CD8-positive, alpha-beta memory T cell (primary cell): Measurements from ENCODE around the gene BRI3BP. TPM values are rescaled to one million over a fixed set of nuclear protein-coding genes. Genes with fewer than 3 reads are reported as not detected.

Experiments
- CTCF ChIA-PET: fragments of 350-600 bp; sonication (Branson Sonifier 250); formaldehyde crosslinking; loops from one replicate; lab custom pipeline; 2021; ENCODE audit warnings: antibody characterized with exemption; lab: Charles Lee
- POLR2A ChIA-PET: fragments of 350-600 bp; sonication (Branson Sonifier 250); formaldehyde crosslinking; loops from one replicate; lab custom pipeline; 2021; ENCODE audit warnings: antibody characterized with exemption; lab: Charles Lee
- DNase-seq, 5 donors: peaks; one replicate each; pipeline versions ENCODE4 v3.0.0 to v3.0.0-alpha.2; 2020 to 2022; ENCODE audit warnings: mixed read lengths in 1 of 5
- H3K27ac ChIP-seq: one replicate; pipeline ENCODE4 v1.7.0; 2013; ENCODE audit warnings: low read depth, mild to moderate bottlenecking, low read length, moderate library complexity
- H3K27me3 ChIP-seq: 2 replicates; pipeline ENCODE4 v1.7.0; 2013; ENCODE audit warnings: low read length, mild to moderate bottlenecking; ENCODE audit not compliant: insufficient read depth, poor library complexity, severe bottlenecking
- H3K36me3 ChIP-seq: 2 replicates; pipeline ENCODE4 v1.7.0; 2013; ENCODE audit warnings: mild to moderate bottlenecking, low read length, moderate library complexity; ENCODE audit not compliant: insufficient read depth
- H3K4me1 ChIP-seq: 2 replicates; pipeline ENCODE4 v1.7.0; 2013; ENCODE audit warnings: mild to moderate bottlenecking, low read length, moderate library complexity; ENCODE audit not compliant: insufficient read depth
- H3K4me3 ChIP-seq: 2 replicates; pipeline ENCODE4 v1.7.0; 2013; ENCODE audit warnings: mild to moderate bottlenecking, low read length
- H3K9me3 ChIP-seq: 2 replicates; pipeline ENCODE4 v1.7.0; 2013; ENCODE audit warnings: mild to moderate bottlenecking, low read length
- H3K27ac Mint-ChIP-seq, 8 donors: one replicate each; pipeline ENCODE4 v1.8.0; 2020 to 2021; ENCODE audit warnings: mixed read lengths in 8 of 8, mild to moderate bottlenecking in 6 of 8, inconsistent platforms in 3 of 8, moderate library complexity in 3 of 8
- H3K27me3 Mint-ChIP-seq, 2 donors: one replicate each; pipeline ENCODE4 v1.8.0; 2020 to 2021; ENCODE audit warnings: mixed read lengths in 2 of 2, mild to moderate bottlenecking in 1 of 2, moderate library complexity in 1 of 2
- H3K36me3 Mint-ChIP-seq, 3 donors: one replicate each; pipeline ENCODE4 v1.8.0; 2020 to 2021; ENCODE audit warnings: mixed read lengths in 3 of 3, inconsistent platforms in 1 of 3, mild to moderate bottlenecking in 1 of 3
- H3K4me1 Mint-ChIP-seq, 3 donors: one replicate each; pipeline ENCODE4 v1.8.0; 2020 to 2021; ENCODE audit warnings: mixed read lengths in 3 of 3, inconsistent platforms in 1 of 3, mild to moderate bottlenecking in 1 of 3
- H3K4me3 Mint-ChIP-seq, 7 donors: one replicate each; pipeline ENCODE4 v1.8.0; 2020 to 2021; ENCODE audit warnings: mixed read lengths in 7 of 7, mild to moderate bottlenecking in 6 of 7, moderate library complexity in 4 of 7, inconsistent platforms in 2 of 7
- H3K9me3 Mint-ChIP-seq, 5 donors: one replicate each; pipeline ENCODE4 v1.8.0; 2020 to 2022; ENCODE audit warnings: mixed read lengths in 5 of 5, mild to moderate bottlenecking in 3 of 5, moderate library complexity in 2 of 5, inconsistent platforms in 1 of 5
- polyA plus RNA-seq: library from polyadenylated mRNA; unstranded; fragments of 300-500 nt; fragmentation: Illumina TruSeq; gene quantifications from one replicate; pipeline ENCODE4 v1.2.3, GENCODE V29; 2021
- total RNA-seq, 2 experiments: library from RNA; stranded (reverse); gene quantifications; one replicate each; pipeline ENCODE4 v1.2.3, GENCODE V29; 2021

The BRI3BP gene
- total and polyA plus RNA-seq, 3 experiments from 2014 or later, result 4.0 to 36.5 (median 35.6) TPM

DNA sequence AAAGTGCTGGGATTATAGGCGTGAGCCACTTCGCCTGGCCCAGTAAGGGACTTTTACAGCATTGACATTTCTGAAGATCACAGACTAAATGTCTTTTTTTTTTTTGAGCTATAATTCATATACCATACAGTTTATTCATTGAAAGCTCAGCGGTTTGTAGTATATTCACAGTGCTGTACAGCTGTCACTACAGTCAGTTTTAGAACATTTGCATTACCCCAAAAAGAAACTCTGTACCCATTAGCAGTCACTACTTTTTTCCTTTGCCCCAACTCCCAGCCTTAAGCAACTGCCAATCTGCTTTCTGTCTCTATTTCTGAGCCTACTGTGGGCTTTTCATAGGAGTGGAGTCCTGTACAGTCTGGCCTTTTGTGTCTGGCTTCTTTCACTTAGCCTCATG is 8.2 kb downstream of the BRI3BP start:
- Histone ChIP-seq H3K4me1 (no peaks in the 10 kb centered on the region), H3K27ac (no peak overlapping the region), H3K9me3 (no peaks in the 10 kb centered on the region), H3K4me3 (no peak overlapping the region), H3K27me3 (no peaks in the 10 kb centered on the region), H3K36me3 (no peaks in the 10 kb centered on the region)
- POLR2A ChIA-PET, result no interaction called here
- Mint-ChIP-seq H3K4me1 (peaks cover 9 to 18% (median 10%) of the 10 kb centered on the region in 3 donors), H3K9me3 (no peaks in the 10 kb centered on the region), H3K4me3 (no peak overlapping the region), H3K27ac (no peak overlapping the region), H3K27me3 (peaks cover 0 to 1% of the 10 kb centered on the region in 2 donors), H3K36me3 (peaks cover 0 to 2% (median 0%) of the 10 kb centered on the region in 3 donors)
- no peak for DNase-seq
- CTCF ChIA-PET, result no interaction called here

DNA sequence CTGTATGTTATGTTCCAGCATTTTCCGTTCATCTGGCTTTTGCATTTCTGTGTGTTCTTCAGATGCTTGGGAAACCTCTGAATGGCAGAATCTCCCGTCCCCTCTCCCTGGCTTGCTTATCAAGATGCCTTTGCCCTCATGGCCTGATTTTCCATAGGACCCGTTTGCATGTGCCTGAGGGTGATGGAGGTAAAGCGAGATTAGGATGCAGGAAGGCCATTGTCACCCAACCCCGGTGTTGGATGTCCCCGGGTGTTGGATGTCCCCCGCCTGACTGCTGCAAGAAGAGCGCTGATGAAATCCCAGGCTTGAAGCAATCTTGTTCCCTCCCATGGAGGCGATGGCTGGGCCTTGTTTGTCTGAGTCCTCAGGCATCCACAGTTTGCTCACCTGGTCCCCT is 9.6 kb downstream of the BRI3BP start:
- ChIA-PET POLR2A (no interaction called here), CTCF (no interaction called here)
- Mint-ChIP-seq H3K4me3 (peak overlapping the region in 1 of 7 donors; percentile 69), H3K27me3 (peaks cover 0 to 1% of the 10 kb centered on the region in 2 donors), H3K27ac (no peak overlapping the region), H3K36me3 (peaks cover 0 to 2% (median 0%) of the 10 kb centered on the region in 3 donors), H3K4me1 (peaks cover 10 to 18% (median 12%) of the 10 kb centered on the region in 3 donors), H3K9me3 (no peaks in the 10 kb centered on the region)
- H3K27ac ChIP-seq, result no peak overlapping the region
- H3K4me3 ChIP-seq, result no peak overlapping the region
- no peaks in the 10 kb centered on the region for H3K27me3 ChIP-seq
- no peaks in the 10 kb centered on the region for H3K36me3 ChIP-seq
- no peak for DNase-seq
- H3K9me3 ChIP-seq, result no peaks in the 10 kb centered on the region
- no peaks in the 10 kb centered on the region for H3K4me1 ChIP-seq

DNA sequence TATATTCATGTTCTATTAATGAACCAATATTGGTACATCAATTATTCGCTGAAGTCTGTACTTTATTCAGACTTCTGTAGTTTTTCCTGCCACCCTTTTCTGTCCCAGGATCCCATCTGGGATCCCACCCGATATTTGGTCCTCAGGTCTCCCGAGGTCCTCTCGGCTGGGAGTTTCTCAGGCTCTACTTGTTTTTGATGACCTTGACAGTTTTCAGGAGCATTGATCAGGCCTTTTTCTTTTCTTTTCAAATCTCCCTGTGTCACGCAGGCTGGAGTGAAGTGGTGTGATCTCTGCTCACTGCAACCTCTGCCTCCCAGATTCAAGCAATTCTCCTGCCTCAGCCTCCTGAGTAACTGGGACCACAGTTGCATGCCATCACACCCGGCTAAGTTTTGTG is 11.2 kb downstream of the BRI3BP start:
- Histone ChIP-seq H3K9me3 (no peaks in the 10 kb centered on the region), H3K4me1 (no peaks in the 10 kb centered on the region), H3K4me3 (no peak overlapping the region), H3K27ac (no peak overlapping the region), H3K27me3 (no peaks in the 10 kb centered on the region), H3K36me3 (no peaks in the 10 kb centered on the region)
- Mint-ChIP-seq H3K9me3 (no peaks in the 10 kb centered on the region), H3K4me3 (no peak overlapping the region), H3K27me3 (peaks cover 0 to 1% of the 10 kb centered on the region in 2 donors), H3K4me1 (peaks cover 10 to 18% (median 12%) of the 10 kb centered on the region in 3 donors), H3K27ac (no peak overlapping the region), H3K36me3 (peaks cover 0 to 2% (median 0%) of the 10 kb centered on the region in 3 donors)
- DNase-seq, result no peak
- POLR2A ChIA-PET, result no interaction called here
- CTCF ChIA-PET, result no interaction called here

DNA sequence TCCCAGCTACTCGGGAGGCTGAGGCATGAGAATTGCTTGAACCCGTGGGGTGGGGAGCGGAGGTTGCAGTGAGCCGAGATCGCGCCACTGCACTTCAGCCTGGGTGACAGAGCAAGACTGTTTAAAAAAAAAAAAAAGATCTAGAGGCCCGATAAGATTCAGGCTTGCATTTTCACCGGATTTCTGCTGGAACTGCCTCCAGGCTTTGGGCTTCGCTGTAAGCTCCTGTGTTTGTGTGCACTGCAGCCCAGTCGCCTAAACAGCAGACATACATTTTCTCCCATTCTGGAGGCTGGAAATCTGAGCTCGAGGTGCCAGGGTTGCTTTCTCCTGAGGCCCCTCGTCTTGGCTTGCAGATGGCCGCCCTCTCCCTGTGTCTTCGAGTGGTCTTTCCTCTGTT is 12.2 kb downstream of the BRI3BP start:
- no peaks in the 10 kb centered on the region for H3K27me3 Mint-ChIP-seq
- Histone ChIP-seq H3K27ac (no peak overlapping the region), H3K4me3 (no peak overlapping the region), H3K9me3 (no peaks in the 10 kb centered on the region), H3K4me1 (no peaks in the 10 kb centered on the region), H3K27me3 (no peaks in the 10 kb centered on the region), H3K36me3 (no peaks in the 10 kb centered on the region)
- H3K4me1 Mint-ChIP-seq, result peaks cover 6 to 11% (median 7%) of the 10 kb centered on the region in 3 donors
- peaks cover 0 to 2% (median 0%) of the 10 kb centered on the region in 3 donors for H3K36me3 Mint-ChIP-seq
- H3K9me3 Mint-ChIP-seq, result no peaks in the 10 kb centered on the region
- no peak for DNase-seq
- CTCF ChIA-PET, result no interaction called here
- H3K27ac Mint-ChIP-seq, result no peak overlapping the region
- H3K4me3 Mint-ChIP-seq, result no peak overlapping the region
- POLR2A ChIA-PET, result no interaction called here

DNA sequence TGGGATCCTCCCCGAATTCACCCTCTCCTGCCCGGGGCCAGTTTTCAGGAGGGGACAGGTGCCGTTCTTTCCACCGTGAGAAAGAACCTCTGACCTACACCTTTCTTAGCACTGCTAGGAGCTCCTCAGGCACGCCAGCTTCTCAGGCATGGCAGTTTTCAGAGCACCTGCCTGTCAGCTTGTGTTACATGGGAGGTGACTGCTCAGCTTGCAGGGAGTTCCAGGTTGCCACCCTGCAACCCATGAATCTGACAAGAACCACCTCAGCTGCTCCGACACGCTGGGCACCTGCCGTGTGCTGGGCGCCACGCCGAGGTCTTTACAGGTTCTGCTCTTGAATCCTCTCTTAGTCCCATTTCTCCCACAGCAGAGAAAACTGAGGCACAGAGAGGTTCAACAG is 12.9 kb downstream of the BRI3BP start:
- H3K36me3 ChIP-seq, result no peaks in the 10 kb centered on the region
- H3K9me3 Mint-ChIP-seq, result no peaks in the 10 kb centered on the region
- H3K27ac Mint-ChIP-seq, result no peak overlapping the region
- no peaks in the 10 kb centered on the region for H3K27me3 ChIP-seq
- H3K4me3 Mint-ChIP-seq, result no peak overlapping the region
- CTCF ChIA-PET, result no interaction called here
- H3K4me1 Mint-ChIP-seq, result peaks cover 4 to 9% (median 6%) of the 10 kb centered on the region in 3 donors
- H3K4me1 ChIP-seq, result no peaks in the 10 kb centered on the region
- no peak overlapping the region for H3K4me3 ChIP-seq
- DNase-seq, result no peak
- H3K27me3 Mint-ChIP-seq, result no peaks in the 10 kb centered on the region
- H3K9me3 ChIP-seq, result no peaks in the 10 kb centered on the region
- peaks cover 0 to 2% (median 0%) of the 10 kb centered on the region in 3 donors for H3K36me3 Mint-ChIP-seq
- POLR2A ChIA-PET, result no interaction called here
- H3K27ac ChIP-seq, result no peak overlapping the region

DNA sequence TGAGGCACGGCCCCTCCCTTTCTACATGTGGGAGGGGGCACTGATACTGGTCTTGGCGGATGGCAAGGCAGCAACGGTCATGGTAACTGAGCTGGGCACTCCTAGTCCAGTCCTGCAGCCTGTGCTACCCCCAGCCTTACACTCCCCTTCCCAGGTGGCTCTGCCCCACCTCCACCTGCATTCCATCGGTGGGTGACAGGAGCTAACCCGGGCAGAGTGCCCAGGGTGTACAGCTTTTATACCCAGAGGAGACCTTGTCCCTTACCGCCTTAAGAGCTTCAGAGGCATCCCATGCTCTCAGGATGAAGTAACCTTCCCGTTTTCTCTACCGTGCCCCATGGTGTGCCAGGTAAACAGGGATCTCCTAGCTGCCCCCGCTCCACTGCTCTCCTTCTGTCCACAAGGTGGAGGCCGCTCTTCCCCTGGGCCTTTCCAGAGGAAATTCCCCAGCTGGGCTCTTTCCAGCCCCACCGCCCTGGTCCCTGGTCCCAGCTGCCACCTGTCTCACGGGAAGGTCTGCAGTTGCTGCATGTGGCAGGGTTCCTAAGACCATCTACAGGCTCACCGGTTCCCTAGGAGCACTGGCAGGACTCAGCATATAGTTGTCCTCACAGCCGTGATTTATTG is 20.5 kb downstream of the BRI3BP start:
- Histone ChIP-seq H3K27me3 (no peaks in the 10 kb centered on the region), H3K4me1 (no peaks in the 10 kb centered on the region), H3K36me3 (no peaks in the 10 kb centered on the region), H3K27ac (no peak overlapping the region), H3K4me3 (no peak overlapping the region), H3K9me3 (no peaks in the 10 kb centered on the region)
- DNase-seq, result no peak
- peak overlapping the region in 2 of 8 donors; percentile 12 to 43 for H3K27ac Mint-ChIP-seq
- H3K4me3 Mint-ChIP-seq, result no peak overlapping the region
- POLR2A ChIA-PET, result no interaction called here
- H3K9me3 Mint-ChIP-seq, result no peaks in the 10 kb centered on the region
- H3K4me1 Mint-ChIP-seq, result no peaks in the 10 kb centered on the region
- no peaks in the 10 kb centered on the region for H3K27me3 Mint-ChIP-seq
- CTCF ChIA-PET, result no interaction called here
- peaks cover 0 to 32% (median 2%) of the 10 kb centered on the region in 3 donors for H3K36me3 Mint-ChIP-seq

DNA sequence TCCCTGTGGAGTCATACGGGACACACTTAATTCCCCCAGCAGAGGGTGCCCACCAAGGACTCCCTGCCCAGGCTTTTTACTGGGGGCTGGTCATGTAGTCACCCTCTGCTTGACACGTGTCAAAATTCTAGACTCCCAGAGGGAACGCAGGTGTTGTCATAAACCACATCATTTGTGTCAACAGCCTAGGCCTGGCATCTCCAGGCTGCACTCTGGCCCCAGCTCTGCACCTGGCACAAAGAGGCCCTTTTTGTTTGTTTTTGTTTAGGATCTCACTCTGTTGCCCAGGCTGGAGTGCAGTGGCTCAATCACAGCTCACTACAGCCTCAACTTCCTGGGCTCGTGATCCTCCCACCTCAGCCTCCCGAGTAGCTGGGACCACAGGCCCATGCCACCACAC is 21.1 kb downstream of the BRI3BP start:
- Mint-ChIP-seq H3K27ac (peak overlapping the region in 1 of 8 donors; percentile 32), H3K36me3 (peaks cover 0 to 35% (median 4%) of the 10 kb centered on the region in 3 donors), H3K27me3 (no peaks in the 10 kb centered on the region), H3K4me3 (no peak overlapping the region), H3K9me3 (no peaks in the 10 kb centered on the region), H3K4me1 (no peaks in the 10 kb centered on the region)
- Histone ChIP-seq H3K4me1 (no peaks in the 10 kb centered on the region), H3K36me3 (no peaks in the 10 kb centered on the region), H3K27ac (no peak overlapping the region), H3K27me3 (no peaks in the 10 kb centered on the region), H3K4me3 (no peak overlapping the region), H3K9me3 (no peaks in the 10 kb centered on the region)
- no peak for DNase-seq
- POLR2A ChIA-PET, result no interaction called here
- CTCF ChIA-PET, result no interaction called here

DNA sequence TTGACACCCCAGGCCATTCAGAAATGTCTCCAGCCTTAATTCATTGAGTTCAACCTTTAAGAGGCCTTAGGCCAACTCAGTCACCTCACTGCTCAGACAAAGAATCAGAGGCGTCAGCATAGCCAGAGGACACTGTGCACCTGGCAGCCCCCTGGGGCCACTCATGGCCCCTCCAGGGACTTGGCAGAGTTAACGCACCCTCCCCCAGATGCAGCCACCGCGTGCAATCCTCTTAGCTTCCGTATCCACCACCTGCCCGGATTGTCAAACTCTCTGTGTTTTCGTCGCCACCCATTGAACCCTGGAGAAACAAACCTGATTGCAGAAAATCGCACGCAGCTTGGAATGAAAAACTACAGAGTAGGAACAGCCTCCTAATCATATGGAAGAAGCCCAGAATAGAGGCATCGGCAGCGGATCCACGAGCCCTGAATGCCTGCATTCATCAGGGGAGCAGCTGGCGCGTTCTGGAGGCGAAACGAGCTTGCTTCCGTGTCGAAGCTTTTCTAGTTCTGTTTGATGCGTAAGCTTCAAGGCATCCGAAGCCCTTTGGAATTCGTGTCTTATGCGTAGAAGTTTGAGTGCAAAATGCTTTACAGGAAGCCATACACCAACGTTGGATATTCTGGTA is 22.4 kb downstream of the BRI3BP start:
- Histone ChIP-seq H3K27ac (no peak overlapping the region), H3K27me3 (no peaks in the 10 kb centered on the region), H3K4me1 (no peaks in the 10 kb centered on the region), H3K36me3 (no peaks in the 10 kb centered on the region), H3K4me3 (no peak overlapping the region), H3K9me3 (no peaks in the 10 kb centered on the region)
- POLR2A ChIA-PET, result no interaction called here
- H3K4me3 Mint-ChIP-seq, result no peak overlapping the region
- no peak overlapping the region for H3K27ac Mint-ChIP-seq
- H3K36me3 Mint-ChIP-seq, result peaks cover 0 to 35% (median 4%) of the 10 kb centered on the region in 3 donors
- H3K27me3 Mint-ChIP-seq, result no peaks in the 10 kb centered on the region
- DNase-seq, result no peak
- no peaks in the 10 kb centered on the region for H3K9me3 Mint-ChIP-seq
- H3K4me1 Mint-ChIP-seq, result no peaks in the 10 kb centered on the region
- CTCF ChIA-PET, result no interaction called here
